AG09319 (cell line): Measurements from ENCODE around the gene CUL1.

Source experiments
- DNase-seq: peaks from one replicate; pipeline ENCODE4 v3.0.0-alpha.2; 2010; ENCODE audit warnings: low read depth; ENCODE audit errors: extremely low read depth
- CTCF ChIP-seq: IDR thresholded peaks from 2 replicates; pipeline ENCODE4 v1.5.1; 2011; ENCODE audit warnings: low read depth, mild to moderate bottlenecking, inconsistent platforms, low read length, moderate library complexity

Gene CUL1

GRCh38 chr7:148819697-148820360 lies 121.1 kb downstream of the CUL1 start:
- DNase-seq, result no peak
- no peak for TF ChIP-seq CTCF

GRCh38 chr7:148821422-148821821 lies 122.7 kb downstream of the CUL1 start:
- no peak for TF ChIP-seq CTCF
- DNase-seq, result no peak

GRCh38 chr7:148824864-148825263 lies 126.2 kb downstream of the CUL1 start:
- DNase-seq, result no peak
- TF ChIP-seq CTCF, result no peak

GRCh38 chr7:148825338-148825737 lies 126.6 kb downstream of the CUL1 start:
- TF ChIP-seq CTCF, result no peak

GRCh38 chr7:148828965-148829364 lies 130.3 kb downstream of the CUL1 start:
- TF ChIP-seq CTCF, result no peak
- DNase-seq, result no peak

More at GRCh38 chr7:148825338-148825737, 126.6 kb downstream of the CUL1 start:
- no peak for DNase-seq

- no peak for TF ChIP-seq CTCF
- no peak for DNase-seq
Measured at GRCh38 chr7:148830897-148831692, 132.4 kb downstream of the CUL1 start.

- no peak for DNase-seq
Measured at GRCh38 chr7:148831782-148832181, 133.1 kb downstream of the CUL1 start.

More at GRCh38 chr7:148831782-148832181, 133.1 kb downstream of the CUL1 start:
- no peak for TF ChIP-seq CTCF
